LHCN-M2 (cell line): Measurements from ENCODE around the gene AGXT. TPM values are rescaled to one million over a fixed set of nuclear protein-coding genes. Genes with fewer than 3 reads are reported as not detected.

Experiments
- DNase-seq: peaks from one replicate; pipeline ENCODE4 v3.0.0-alpha.2; 2012; ENCODE audit warnings: low read depth
- polyA plus RNA-seq: library from polyadenylated mRNA; unstranded; fragments of >200 nt; gene quantifications from one replicate; pipeline ENCODE4 v1.2.1, GENCODE V29; 2012; ENCODE audit warnings: missing spikeins
- total RNA-seq: library from RNA; depleted of rRNA; stranded (reverse); fragments of >200 nt; gene quantifications from 2 replicates; pipeline ENCODE4 v1.2.3, GENCODE V29; 2014; rRNA removed

Gene AGXT
- total RNA-seq = not detected in 2 replicates
- polyA plus RNA-seq = not detected

DNA sequence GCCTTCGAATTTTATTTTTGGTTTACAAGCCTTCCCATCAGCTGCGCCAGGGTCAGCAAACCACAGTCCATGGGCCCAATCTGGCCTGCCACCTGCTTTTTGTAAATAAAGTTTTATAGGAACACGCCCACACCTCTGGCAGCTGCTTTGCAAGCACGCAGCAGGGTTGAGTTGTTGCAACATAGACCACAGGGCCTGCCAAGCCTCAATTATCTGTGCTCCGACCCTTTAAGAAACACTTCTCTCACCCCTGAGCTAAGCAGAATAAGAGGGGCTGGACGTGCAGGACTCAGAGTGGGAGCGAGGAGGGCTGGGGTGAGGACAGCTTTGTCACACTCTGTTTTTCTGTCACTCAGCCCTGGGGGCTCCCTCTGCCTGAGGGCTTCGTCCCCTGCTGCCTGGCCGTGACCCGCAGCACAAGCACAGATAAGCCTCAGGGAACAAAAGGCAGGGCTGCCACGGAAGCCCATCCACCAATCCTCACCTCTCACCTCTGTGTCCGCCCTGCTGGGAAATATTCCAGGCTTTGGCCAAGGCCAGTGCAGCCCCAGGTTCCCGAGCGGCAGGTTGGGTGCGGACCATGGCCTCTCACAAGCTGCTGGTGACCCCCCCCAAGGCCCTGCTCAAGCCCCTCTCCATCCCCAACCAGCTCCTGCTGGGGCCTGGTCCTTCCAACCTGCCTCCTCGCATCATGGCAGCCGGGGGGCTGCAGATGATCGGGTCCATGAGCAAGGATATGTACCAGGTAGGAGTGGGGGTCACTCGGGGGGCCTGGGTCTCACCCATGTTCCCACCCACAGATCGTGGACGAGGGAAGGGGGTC, at the start of gene AGXT:
AGXT (plus strand) TSS at position 539 of the 823 bp plus-strand sequence; CDS start at position 581, 42 bp downstream.
- DNase-seq = peak; percentile 15

DNA sequence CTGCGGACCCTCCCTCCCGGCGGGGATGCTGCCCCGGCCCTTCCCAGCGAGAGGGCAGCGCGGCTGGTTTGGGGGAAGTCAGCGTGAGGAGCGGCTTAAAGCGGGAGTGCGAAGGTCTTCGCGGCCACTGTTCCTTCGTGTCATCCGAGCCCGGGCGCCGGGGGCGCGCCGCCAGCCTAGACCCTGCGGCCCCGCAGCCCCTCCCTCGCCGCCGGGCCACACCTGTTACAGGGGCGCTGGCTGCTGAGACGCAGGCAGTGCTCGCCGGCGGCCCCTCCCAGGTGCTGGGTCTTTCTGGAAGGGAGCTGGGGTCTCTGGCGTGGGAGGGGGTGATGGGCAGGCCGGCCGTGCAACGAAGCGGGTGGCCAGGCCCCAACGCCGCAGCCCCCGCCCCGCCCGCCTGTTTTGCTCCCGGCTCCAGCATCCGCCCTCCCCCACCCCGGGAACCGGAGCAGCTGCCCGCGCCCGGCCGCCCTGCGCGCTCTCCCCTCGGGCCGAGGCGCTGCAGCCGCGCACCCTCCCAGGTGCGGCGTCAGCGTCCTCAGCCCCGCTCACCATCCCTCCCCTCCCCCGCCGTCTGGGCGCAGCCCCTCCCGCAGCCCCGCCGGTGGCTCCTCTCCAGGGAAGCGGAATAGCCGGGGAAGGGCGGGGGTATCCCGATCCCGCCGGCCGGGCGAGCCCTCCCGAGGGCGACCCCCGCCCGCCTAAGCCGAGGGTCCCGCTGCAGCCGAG, 49.3 kb upstream of the AGXT start:
- no peak for DNase-seq

DNA sequence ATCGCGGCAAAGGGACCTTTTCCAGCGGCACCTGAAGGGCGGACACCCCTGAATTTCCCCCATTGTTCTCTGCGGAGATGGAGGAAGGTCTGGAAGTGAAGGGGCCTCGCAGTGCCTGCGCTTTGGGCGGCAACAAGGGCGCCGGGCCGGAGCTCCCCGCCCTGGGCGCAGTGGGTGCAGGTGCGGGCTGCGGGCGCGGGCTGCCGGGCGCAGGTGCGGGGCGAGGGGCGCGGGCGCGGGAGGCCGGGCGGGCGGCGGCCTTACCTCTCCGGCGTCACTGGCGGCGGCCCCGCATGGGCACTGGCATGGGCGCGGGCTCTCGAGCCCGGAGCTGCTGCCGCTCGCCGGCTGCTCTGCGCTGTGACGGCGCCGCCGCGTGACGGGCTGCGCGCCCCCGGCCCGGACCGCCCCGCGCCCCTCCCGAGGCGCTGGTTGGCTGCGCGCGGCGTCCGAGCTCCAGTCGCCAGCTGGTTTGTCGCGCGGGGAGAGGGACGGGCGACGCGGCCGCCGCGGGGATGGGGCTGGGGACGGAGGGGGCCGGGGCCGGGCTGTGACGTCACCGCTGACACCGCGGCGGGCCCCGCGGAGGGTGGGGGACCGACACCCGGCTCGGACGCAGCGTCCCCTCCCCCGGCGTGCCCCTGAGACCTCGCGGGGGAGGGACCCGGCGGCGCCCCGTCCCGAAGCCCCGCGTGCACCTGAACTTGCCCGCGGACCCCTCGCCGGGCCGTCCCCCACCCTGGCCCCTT, 48.6 kb upstream of the AGXT start, which contains the start of gene KIF1A:
KIF1A (minus strand) TSS at position 362 of the 749 bp plus-strand sequence. CDS start 22,467 bp downstream, outside the sequence.
- DNase-seq = no peak

DNA sequence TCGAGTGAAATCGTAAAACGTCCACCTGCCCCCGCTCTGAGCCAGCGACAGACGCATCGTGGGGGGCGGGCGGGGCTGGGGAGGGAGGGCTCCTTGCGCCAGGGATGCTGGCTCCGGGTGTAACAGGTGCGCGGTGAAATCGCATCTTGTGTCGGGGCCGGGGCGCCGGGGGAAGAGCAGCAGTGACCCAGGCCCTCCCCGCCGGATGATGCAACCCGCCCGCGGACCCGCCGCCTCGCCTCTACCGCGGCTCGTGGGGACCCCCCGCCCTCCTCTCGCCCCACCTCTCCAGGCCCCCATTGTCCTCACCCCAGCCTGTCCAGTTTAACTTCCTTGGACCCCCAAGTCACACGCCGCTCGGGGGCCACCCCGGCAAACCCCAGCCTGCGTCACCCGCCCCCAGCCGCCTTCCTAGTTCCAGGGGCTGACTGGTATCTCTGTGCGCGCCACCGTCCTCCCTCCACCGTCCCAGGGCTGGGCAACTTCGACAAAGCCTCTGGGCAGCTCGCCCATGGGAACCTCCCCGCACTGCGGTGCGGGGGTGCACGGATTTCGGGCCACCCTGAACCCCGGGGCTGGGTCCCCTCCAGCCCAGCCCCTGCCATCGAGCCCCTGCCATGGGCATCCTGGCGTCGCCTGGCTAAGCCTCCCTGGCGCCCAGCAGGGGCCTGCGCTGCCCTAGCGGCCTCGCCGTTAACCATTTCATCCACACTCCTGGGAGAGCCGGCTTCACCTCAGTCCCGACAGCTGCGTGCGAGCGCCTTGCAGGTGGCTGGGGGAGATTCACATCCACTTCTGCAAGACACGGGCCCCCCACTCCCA, 47.8 kb upstream of the AGXT start:
- no peak for DNase-seq

DNA sequence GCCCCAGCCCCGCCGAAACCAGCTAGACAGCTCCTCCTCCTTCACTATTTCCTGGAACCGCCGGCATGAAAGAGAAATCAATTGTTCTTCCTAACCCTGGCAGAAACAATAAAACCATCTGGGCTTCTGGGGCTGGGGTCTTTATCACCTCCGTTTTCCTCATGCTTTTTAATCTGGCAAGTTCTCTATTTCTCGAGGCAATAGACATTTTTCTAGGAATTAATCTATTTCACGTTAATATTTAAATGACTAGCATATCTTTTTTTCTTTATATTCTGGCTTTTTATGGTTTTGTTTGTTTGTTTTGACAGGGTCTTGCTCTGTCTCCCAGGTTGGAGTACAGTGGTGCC, 47.2 kb upstream of the AGXT start:
- no peak for DNase-seq

DNA sequence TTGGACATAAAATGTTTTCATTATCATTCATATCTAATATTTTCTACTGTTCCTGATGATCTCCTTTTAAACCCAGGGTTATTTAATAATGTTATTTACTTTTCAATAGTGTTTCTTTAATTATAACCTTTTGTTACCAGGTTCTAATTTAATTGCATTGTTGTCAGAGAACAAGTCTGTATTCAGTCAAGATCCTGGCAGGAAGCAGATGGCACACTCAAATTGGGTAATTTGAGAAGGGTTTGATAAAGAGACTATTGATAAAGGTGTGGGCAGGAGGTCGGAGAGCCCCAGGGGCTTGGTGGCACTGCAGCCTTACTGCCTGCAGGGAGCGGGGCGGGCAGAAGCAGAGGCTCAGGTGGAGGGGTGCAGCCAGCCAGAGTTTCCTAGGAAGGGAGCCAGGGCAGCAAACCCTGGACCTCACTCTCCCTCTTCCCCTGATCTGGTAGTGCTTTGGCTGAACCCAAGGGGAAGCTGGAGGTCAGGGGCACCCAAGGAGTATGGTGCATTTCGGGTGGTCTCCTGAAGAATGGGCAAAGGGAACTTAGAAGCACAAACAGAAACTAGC, 46.3 kb upstream of the AGXT start:
- no peak for DNase-seq

DNA sequence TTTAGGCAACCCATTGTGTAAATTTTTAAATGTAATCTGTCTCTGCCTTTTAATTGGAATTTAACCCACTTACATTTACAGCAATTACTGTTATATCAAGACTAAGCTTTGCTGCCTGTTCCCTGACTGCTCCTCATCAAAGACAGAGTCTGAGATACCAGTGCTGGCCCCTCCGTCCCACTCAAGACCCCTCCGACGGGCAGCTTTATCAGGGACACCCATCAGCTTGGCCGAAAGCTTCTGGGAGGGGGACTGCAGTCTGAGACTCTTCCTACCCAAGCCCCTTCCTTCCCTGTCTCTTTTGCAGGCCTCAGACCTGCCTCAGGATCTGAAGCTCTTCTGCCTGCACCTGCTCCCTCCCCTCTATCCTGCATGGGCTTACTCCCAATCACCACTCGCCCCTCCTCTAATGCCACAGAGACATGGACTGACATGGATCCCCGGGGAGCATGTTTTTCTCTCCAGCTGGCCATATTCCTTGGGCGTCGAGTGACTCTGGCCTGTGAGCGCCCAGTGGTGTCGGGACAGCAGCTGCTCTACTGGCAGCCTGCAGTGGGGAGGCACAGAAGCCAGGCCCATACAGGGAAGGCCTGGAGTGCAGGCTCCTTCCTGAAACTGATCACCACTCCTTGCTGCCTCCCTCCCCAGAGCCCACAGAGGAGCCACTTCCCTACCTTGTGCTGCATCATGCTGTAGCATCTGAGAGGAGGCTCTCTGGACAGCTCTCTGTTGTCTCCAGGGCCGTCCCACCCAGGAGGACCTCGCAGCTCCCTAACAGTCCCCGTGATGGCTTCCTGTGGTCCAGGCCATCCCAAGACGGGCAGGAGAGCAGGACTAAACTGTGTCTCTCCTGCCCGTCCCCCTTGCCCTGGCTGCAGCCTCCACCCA, 44.9 kb upstream of the AGXT start:
- DNase-seq = no peak

DNA sequence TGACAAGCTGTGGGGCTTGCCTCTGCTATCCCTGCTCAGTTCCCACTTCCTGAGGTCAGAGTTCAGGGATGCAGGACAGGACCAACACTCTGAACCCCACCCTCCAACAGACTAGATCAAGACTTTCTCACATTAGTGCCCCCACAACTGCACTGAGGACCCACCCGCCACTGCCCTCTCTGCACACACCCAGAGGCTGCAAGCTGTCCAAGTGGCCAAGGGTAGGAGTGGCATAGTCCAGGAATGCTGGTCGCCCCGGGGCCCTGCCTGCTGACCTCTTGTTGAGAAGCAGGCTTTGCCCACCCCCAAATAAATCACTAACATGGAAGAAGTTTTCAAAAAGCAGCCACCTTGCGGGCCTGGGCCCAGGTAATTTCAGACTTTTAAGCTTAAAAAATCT, 43.1 kb upstream of the AGXT start:
- no peak for DNase-seq

DNA sequence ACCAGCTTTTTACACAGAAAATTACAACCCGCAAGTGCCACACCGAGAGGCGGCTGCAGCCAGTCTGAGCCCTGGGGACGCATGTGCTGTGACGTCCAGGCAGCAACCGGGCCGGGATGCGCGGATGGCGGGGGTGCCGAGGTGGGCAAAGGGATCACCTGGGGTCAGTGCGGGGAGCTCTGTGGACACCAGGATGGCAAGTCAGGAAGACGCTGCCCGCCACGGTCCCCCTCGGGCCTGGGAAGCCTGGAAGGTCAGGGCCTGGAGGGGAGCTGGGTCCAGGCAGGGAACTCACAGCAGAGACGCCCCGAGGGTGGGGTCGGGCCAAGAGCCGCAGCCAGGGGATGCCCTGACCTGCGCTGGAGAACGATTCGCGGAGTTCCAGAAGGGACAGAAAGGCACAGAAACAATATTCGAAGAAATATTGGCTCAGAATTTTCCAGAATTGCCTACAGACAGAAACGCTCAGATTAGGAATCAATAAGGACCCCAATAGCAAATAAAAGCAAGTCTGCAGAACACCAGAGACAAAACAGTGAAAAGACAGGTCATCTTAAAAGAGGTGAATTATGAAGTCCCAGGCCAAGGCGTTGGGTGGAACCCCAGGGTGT, 36.9 kb upstream of the AGXT start:
- DNase-seq = no peak

DNA sequence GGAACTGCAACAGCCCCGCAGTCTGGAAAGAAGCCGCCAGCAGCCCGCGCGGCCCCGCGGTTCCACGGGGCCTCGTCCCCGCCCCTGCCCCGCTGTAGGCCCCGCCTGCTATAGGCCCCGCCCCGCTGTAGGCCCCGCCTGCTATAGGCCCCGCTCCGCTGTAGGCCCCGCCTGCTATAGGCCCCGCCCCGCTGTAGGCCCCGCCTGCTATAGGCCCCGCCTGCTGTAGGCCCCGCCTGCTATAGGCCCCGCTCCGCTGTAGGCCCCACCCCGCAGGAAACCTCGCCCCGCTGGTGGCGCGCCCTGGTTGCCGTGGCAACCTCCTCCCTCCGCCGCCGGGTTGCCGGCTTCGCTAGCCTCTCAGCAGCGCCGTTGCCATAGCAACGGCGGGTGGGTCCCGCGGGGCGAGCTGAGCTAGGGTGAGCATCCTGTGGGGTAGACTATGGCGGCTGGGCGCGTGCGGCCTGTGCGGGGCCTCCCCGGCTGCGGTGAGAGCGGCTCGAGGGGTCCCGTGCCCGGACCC, 36.4 kb upstream of the AGXT start:
- DNase-seq = peak; percentile 37

DNA sequence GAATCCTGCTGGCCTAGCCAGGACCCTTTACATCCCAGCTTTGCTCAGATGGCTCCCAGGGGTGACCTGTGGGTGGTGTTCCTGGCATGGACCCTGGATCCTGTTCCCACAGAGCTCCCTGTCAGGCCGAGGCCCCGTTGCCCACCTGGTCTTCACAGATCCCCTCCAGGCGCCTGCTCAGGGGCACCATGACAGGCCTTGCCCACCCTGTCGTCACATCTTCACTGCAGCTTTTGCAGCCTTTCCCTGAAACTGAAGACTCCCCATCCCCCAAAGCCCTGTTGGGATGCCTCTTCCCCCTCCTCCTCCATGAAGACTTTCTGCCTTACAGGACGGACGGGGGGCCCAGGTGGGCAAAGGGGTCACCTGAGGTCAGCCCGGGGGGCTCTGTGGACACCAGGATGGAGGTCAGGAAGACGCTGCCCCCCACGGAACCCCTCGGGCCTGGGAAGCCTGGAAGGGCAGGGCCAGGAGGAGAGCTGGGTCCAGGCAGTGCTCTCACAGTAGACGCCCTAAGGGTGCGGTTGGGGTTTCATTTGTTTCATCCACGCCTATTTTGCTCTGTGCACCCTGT, 35.6 kb upstream of the AGXT start:
- no peak for DNase-seq

DNA sequence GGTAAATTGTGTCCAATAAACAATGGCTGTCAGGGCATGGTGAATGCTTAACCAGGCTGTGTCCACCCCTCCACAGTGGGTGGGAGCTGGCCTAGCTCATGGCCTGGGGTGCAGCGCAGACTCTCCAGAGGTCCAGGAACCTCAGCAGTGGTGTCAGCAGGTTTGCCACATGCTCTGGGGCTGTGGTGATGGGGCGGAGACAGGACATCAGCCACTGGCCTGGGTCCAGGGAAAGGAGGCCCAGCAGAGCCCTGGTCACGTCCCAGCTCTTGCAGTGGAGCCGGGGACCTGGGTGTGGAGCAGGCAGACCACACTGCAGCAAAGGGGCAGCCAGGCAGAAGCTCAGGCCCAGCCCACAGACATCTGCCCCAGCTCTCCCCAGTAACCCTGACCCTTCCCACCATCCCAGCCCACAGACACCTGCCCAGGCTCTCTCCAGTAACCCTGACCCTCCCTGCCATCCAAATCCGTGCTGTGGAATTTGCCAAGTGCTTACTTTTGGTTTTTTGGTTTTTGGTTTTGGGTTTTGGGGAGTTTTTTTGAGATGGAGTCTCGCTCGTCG, 34.8 kb upstream of the AGXT start:
- DNase-seq = no peak

DNA sequence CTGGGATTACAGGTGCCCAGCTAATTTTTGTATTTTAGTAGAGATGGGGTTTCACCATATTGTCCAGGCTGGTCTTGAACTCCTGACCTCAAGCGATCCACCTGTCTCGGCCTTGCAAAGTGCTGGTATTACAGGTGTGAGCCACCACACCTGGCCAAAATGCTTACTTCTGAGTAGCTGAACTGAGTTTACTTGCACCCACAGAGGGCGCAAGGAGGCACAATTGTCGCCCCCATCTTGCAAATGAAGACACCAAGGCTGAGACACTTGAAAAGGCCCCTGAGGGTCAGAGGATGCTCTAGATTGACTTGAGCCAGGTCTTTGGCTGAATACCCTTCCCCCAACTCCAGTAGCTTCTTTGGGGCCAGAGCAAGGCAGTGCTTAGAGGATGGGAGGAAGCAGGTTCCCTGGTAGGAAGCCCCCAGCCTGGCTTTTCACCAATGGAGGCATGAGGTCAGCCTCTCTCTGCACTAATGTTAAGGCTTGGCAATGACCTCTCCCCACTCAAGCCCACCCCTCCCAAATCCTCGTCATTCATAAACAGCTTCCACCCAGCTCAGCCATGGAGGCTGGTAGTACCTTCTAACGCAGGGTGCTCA, 34.1 kb upstream of the AGXT start:
- no peak for DNase-seq

DNA sequence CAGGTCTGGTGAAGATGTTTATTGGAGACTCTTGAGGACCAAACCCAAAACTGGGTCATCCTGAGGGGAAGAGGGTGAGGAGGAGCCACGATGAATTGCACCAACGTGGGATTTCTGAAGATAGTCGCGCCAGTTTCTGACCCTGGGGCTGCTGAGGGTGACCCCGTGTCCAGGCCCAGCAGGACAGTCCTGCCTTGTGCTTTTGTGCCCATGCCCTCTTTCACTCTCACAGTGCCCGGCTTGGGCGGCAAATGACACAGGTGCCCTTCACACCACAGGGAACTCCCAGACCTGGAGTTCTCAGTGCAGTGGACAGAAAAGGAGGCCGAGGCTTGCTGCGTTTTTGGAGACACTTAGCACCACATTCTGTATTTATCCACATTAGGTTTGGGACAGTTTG, 33.1 kb upstream of the AGXT start:
- no peak for DNase-seq

DNA sequence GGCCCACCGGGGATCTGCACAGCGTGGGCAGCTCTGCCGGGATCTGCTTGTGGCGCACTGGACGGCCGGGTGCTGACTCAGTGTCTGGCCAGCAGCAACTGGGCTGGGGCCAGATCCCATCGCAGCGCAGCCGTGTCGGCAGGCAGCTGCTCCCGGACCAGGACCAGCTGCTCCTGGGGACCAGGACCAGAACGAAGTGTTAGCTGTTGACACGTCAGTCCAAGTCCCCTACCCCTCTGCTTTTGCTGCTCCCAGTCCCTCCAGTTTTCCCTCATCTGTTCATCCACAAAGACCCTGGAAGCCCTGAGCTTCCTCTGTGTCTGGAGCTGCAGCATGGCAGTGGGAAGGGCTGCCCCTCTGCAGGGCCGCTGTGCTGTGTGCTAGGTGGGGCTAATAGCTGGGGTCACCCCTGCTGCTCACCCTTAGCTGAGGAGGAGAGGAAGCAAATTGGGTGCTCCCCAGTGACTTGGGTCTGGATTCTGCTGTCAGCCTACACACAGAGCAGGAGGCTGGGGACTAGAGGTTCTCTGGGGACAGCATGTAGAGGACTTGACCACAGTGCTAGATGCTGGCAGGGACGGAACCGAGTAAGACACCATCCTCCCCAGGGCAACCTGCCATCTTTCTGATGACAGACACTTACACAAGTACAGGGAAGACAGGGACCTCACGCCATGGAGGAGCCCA, 31.7 kb upstream of the AGXT start:
- peak; percentile 60 for DNase-seq

DNA sequence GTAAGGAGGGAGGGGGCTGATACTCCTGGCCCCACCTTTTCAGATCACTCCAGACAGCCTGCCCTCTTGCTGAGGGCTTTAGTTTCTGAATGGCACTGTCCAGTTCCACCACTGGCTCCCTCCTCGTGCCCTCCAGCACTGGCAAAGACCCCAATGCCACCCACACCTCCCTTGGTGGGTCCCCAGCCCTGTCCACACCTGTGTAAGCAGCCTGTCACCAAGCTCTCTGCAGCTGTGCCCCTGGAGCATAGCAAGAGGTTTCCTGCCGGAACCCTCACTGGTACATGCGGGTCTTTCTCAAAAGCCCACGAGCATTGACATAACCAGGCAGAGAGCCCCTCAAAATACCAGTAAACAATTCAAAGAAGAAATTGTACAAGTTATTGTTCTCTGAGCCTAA, 31.0 kb upstream of the AGXT start:
- no peak for DNase-seq
